ENCODE results near the gene CCR7. TPM values are rescaled to one million over a fixed set of nuclear protein-coding genes. Genes with fewer than 3 reads are reported as not detected.

The CCR7 gene
- total RNA-seq, 1 donor from 2014 or later, result 1.1 TPM

GRCh38 chr17:40611840-40612474 lies 46.7 kb upstream of the CCR7 start:
- Histone ChIP-seq H3K36me3 (no peaks in the 10 kb centered on the region), H3K27me3 (no peaks in the 10 kb centered on the region), H3K4me3 (no peak overlapping the region), H3K27ac (no peak overlapping the region), H3K4me1 (peaks cover 6% of the 10 kb centered on the region), H3K9me3 (no peaks in the 10 kb centered on the region)
- ATAC-seq (no peak), DNase-seq (no peak)
- no peak for TF ChIP-seq CTCF (IDR thresholded peaks at IDR 0.05)
- intact Hi-C loops (cut with DNase I), result no loop called here

- H3K36me3 ChIP-seq, result no peaks in the 10 kb centered on the region
- TF ChIP-seq CTCF (IDR thresholded peaks at IDR 0.05), result no peak
- H3K4me3 ChIP-seq, result no peak overlapping the region
- intact Hi-C loops (cut with DNase I), result no loop called here
- DNase-seq, result no peak
- H3K27ac ChIP-seq, result no peak overlapping the region
- peaks cover 6% of the 10 kb centered on the region for H3K4me1 ChIP-seq
- H3K27me3 ChIP-seq, result no peaks in the 10 kb centered on the region
- no peaks in the 10 kb centered on the region for H3K9me3 ChIP-seq
- ATAC-seq, result no peak
Observed at GRCh38 chr17:40610359-40610758, 45.1 kb upstream of the CCR7 start.

- no peaks in the 10 kb centered on the region for H3K27me3 ChIP-seq
- no peak for DNase-seq
- TF ChIP-seq CTCF (IDR thresholded peaks at IDR 0.05), result no peak
- intact Hi-C loops (cut with DNase I), result no loop called here
- no peak overlapping the region for H3K4me3 ChIP-seq
- H3K36me3 ChIP-seq, result no peaks in the 10 kb centered on the region
- peak; percentile 14 for ATAC-seq
- H3K4me1 ChIP-seq, result peaks cover 6% of the 10 kb centered on the region
- no peak overlapping the region for H3K27ac ChIP-seq
- no peaks in the 10 kb centered on the region for H3K9me3 ChIP-seq
Observed at GRCh38 chr17:40608061-40608581, 42.8 kb upstream of the CCR7 start.

GRCh38 chr17:40607641-40608040 lies 42.4 kb upstream of the CCR7 start:
- peak; percentile 39 for ATAC-seq
- TF ChIP-seq CTCF (IDR thresholded peaks at IDR 0.05), result no peak

GRCh38 chr17:40606548-40607353 lies 41.5 kb upstream of the CCR7 start:
- peak overlapping the region; percentile 12 for H3K27ac ChIP-seq
- H3K4me3 ChIP-seq, result no peak overlapping the region
- H3K36me3 ChIP-seq, result no peaks in the 10 kb centered on the region
- intact Hi-C loops (cut with DNase I), result no loop called here
- no peaks in the 10 kb centered on the region for H3K9me3 ChIP-seq
- H3K27me3 ChIP-seq, result no peaks in the 10 kb centered on the region
- peaks cover 6% of the 10 kb centered on the region for H3K4me1 ChIP-seq
- peak; percentile 62 for ATAC-seq
- no peak for TF ChIP-seq CTCF (IDR thresholded peaks at IDR 0.05)
- DNase-seq, result no peak

More at GRCh38 chr17:40607641-40608040, 42.4 kb upstream of the CCR7 start:
- Histone ChIP-seq H3K4me3 (no peak overlapping the region), H3K36me3 (no peaks in the 10 kb centered on the region), H3K4me1 (peaks cover 6% of the 10 kb centered on the region), H3K27me3 (no peaks in the 10 kb centered on the region), H3K27ac (no peak overlapping the region), H3K9me3 (no peaks in the 10 kb centered on the region)
- intact Hi-C loops (cut with DNase I), result no loop called here
- DNase-seq, result no peak

All from upper lobe of right lung (tissue), 1 donor.